ENCODE results near the gene LRP5. TPM values are rescaled to one million over a fixed set of nuclear protein-coding genes. Genes with fewer than 3 reads are reported as not detected.
A peak's percentile ranks its signal among the peaks of the same experiment; 100 is the strongest.

Gene LRP5
- under 1 TPM in 5 of 6 donors, not detected in 1; 0.04 to 0.88 (median 0.56) TPM for polyA plus RNA-seq (ENCODE audit: low read depth in 6 of 6)

DNA sequence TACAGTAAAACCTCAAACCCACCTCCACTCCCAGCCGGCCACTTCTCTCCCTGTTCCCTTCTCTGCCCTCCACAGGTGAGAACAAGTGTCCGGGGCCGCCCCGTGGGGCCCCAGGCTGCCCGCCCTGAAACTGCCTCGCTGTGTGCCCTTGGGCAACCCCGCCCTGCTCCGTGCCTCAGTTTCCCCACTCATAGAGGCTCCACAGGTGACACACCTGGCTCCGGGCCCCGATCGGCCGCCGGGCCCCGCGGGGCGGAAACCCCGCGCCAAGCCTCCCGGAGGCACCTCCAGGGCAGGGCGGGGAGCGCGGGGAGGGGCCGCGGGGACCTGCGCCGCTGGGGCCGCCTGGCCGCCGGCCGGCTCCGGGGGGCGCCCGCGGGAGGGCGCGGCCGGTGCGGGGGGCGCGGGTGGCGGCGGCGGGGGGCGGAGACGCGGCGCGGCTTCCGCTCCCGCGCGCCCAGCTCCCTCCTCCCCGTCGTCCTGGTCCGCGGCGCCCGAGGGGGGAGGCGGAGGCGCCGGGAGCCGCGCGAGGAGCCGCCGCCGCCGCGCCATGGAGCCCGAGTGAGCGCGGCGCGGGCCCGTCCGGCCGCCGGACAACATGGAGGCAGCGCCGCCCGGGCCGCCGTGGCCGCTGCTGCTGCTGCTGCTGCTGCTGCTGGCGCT is at the start of gene LRP5:
TSS of gene LRP5 (plus strand) at position 475 of the 663 bp plus-strand sequence. CDS start at position 599, 124 bp downstream.
- Mint-ChIP-seq H3K9me3 (no peaks in the 10 kb centered on the region), H3K4me1 (peaks cover 16 to 36% (median 24%) of the 10 kb centered on the region in 3 donors), H3K4me3 (peak within 1 kb of the TSS; percentile 82 to 94 (median 90)), H3K27ac (peak within 1 kb of the TSS in 4 of 6 donors; percentile 74 to 80 (median 78)), H3K27me3 (peaks cover 34 to 47% (median 37%) of the 10 kb centered on the region in 3 donors), H3K36me3 (no peaks in the 10 kb centered on the region)
- peak; percentile 44 to 49 for ATAC-seq (ENCODE audit: low read depth in 2 of 2)
- DNase-seq: no peak

DNA sequence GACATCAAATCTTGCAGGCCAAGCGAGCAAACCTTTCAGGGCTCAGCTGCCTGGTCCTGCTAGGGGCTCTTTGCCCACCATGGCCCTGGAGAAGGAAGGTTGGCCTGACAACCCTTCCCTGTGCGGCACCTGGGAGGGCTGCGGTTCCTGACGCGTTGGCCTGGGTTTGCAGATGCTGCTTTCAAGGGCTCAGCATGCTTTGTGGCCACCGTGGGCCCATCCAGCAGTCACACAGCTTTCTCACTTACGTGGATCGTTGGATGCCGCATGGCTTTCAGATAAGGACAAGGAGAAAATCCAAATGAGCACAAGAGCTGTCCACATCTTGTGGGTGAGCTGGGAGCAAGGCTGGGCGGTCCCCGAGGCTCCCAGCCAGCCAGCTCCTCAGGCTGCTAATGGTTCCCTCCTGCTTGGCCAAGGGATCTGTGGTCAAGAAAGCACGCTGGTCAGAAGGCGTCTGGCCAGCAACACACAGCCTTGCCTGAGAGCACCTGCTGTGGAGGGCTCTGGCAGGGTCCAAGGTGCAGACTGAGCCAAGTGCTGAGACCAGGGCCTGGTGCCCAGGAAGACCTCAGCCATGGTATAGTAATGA is 48.9 kb upstream of the LRP5 start:
- H3K4me3 Mint-ChIP-seq: no peak overlapping the region
- peaks cover 42 to 71% (median 71%) of the 10 kb centered on the region in 3 donors for H3K4me1 Mint-ChIP-seq
- peaks cover 0 to 6% (median 0%) of the 10 kb centered on the region in 7 donors for H3K9me3 Mint-ChIP-seq
- no peak for DNase-seq
- H3K27me3 Mint-ChIP-seq: no peaks in the 10 kb centered on the region
- peak overlapping the region in 3 of 6 donors; percentile 22 to 95 (median 29) for H3K27ac Mint-ChIP-seq
- ATAC-seq (ENCODE audit: low read depth in 2 of 2): no peak
- H3K36me3 Mint-ChIP-seq: peaks cover 17 to 27% of the 10 kb centered on the region in 2 donors

DNA sequence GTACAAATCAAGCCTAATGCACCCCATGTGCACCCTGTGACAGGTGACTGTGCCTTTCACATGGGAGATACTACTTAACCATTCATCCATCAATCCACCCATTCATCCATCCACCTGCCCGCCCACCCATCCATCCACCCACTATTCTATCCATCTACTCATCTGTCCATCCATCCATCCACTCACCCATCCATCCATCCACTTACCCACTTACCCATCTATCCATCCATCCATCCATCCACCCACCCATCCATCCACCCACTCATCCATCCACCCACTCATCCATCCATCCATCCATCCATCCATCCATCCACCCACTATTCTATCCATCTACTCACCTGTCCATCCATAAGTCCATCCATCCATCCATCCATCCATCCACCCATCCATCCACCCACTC is 48.1 kb upstream of the LRP5 start:
- peaks cover 47 to 75% (median 73%) of the 10 kb centered on the region in 3 donors for H3K4me1 Mint-ChIP-seq

DNA sequence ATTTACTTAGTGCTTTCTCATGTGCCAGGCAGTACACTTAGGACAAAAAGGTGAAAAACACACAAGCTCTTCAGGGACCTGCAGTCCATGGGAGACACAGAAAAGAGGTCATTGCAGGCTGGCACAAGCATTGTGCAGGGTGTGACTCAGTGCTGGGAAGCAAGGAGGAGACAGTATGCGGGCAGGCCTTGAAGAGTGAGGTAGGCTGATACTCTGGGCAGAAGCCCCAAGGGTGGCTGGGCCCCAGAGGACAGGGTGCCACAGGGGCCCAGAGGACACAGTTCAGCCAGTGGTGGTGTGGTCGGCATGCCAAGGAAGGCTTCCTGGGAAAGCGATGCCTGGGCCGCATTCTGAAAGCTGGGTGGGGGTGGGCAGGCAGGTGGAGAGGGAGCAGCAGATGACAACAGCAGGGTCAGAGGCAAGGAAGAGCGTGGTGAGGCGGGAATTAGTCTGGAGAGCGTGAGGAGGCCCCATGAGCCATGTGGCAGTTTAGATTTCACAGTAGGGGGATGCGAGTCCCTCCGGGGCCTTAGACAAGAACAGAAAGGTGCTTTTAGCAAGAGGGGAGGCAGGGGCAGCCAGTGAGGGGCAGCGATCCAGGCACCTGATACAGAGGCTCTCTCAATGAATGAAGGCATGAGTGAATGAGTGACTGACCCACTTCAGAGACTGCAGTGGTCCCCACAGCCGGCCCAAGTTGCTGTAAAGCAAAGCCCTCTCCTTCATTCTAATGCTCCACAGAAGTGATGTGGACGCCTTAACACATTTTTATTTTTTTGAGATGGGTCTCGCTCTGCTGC is 47.5 kb upstream of the LRP5 start:
- Mint-ChIP-seq H3K9me3 (peaks cover 0 to 6% (median 0%) of the 10 kb centered on the region in 7 donors), H3K4me1 (peaks cover 50 to 79% (median 73%) of the 10 kb centered on the region in 3 donors), H3K27ac (peak overlapping the region in 5 of 6 donors; percentile 26 to 95 (median 83)), H3K4me3 (peak overlapping the region; percentile 47 to 86 (median 72)), H3K36me3 (peaks cover 22 to 36% of the 10 kb centered on the region in 2 donors), H3K27me3 (no peaks in the 10 kb centered on the region)
- no peak for ATAC-seq (ENCODE audit: low read depth in 2 of 2)
- DNase-seq: no peak

More for the DNA sequence above, 48.1 kb upstream of the LRP5 start:
- Mint-ChIP-seq H3K4me3 (peak overlapping the region in 1 of 8 donors; percentile 47), H3K27me3 (no peaks in the 10 kb centered on the region), H3K9me3 (peaks cover 0 to 6% (median 0%) of the 10 kb centered on the region in 7 donors), H3K27ac (peak overlapping the region in 3 of 6 donors; percentile 22 to 83 (median 42)), H3K36me3 (peaks cover 17 to 29% of the 10 kb centered on the region in 2 donors)
- ATAC-seq (ENCODE audit: low read depth in 2 of 2) (no peak), DNase-seq (no peak)

DNA sequence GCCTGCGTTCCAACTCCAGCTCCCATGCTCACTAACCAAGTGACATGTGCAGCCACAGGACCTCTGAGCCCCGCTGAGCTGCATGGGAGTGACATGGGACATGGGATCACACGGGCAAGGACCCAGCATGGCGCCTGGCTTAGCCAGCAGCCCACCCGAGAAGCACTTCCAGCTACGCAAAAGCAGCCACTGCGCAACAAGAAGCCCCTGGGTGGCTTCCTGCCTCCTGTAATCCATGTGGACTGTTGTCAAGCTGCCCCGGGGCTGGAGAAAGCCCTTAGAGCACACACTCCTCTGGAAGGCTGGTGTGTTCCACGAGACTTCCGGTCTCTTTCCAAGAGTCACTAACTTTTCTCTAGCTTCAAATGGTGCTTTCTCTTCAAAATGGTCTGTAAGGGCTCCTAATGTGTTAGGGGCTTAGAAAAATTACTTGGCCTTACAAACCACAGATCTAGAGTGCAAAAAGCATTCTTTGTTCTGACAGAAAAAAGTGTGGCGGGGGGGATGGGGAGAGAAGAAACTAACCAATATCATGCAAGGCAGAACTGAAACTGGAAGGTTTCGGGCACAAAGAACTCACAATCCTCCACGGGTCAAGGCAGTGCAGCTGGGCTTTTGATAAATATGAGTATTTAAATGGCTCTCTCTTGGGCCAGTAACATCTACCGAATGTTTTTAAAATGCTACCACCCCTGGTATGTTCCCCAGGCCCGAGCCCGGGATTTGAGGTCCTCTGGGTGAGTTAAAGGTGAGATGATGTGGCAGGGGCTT is 46.1 kb upstream of the LRP5 start:
- DNase-seq (peak; percentile 66), ATAC-seq (ENCODE audit: low read depth in 2 of 2) (peak; percentile 54 to 67)
- H3K9me3 Mint-ChIP-seq: peaks cover 0 to 6% (median 0%) of the 10 kb centered on the region in 7 donors
- peak overlapping the region; percentile 74 to 91 (median 87) for H3K4me3 Mint-ChIP-seq
- H3K4me1 Mint-ChIP-seq: peaks cover 63 to 86% (median 80%) of the 10 kb centered on the region in 3 donors
- no peaks in the 10 kb centered on the region for H3K27me3 Mint-ChIP-seq
- H3K36me3 Mint-ChIP-seq: peaks cover 23 to 38% of the 10 kb centered on the region in 2 donors
- H3K27ac Mint-ChIP-seq: peak overlapping the region; percentile 69 to 96 (median 87)

DNA sequence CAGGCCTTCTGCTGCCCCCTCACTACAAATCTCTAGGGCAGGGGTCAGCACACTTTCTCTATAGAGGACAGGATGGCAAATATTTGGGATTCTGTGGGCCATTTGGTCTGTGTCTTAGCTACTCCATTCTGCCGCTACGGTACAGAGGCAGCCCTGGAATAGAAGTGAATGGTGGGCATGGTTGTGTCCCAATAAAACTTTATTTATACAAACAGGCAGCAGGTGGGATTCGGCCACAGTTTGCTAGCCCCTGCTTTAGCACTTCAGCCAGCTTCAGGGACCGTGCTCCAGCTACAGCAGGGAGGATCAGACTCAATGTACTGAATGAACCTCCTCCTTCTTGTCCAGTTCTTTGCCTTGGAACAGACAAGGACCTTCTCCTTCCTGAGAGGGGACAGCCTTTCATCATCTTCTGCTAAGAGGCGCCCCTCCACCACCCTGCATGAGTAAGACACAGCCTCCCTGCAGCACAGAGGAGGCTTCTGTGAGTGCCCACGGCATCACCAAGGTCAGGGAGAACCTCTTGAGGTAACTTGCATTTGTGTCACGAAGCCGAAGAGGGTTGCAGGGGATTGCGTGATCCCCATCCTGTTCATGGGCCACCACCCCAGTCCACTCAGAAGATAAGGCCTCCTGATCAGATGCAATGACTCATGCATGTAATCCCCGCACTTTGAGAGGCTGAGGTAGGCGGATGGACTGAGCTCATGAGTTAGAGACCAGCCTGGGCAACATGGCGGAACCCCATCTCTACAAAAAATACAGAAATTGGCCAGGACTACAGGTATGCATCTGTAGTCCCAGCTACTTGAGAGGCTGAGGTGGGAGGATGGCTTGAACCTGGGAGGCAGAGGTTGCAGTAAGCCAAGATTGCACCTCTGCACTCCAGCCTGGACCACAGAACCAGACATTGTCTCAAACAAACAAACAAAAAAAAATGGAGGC is 45.2 kb upstream of the LRP5 start:
- H3K4me1 Mint-ChIP-seq: peaks cover 62 to 84% (median 83%) of the 10 kb centered on the region in 3 donors

DNA sequence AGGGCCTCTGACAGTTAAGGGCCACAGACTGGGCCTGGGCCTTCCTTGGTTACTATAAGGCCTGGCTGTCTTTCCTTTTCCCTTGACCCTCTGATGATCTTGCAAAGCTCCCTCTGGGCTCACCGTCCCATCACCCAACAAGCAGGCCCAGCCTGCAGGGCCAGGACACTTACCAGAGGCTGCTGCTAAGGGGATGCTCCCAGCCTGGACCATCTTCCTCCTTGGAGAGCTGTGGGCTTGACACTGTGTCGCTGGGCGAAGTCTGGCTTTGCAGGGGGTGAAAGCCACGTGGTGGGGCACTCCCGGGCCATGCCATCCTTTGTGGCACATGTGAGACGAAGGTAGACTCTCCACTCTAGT is 44.5 kb upstream of the LRP5 start:
- H3K4me1 Mint-ChIP-seq: peaks cover 64 to 88% (median 84%) of the 10 kb centered on the region in 3 donors
- peak overlapping the region in 5 of 6 donors; percentile 30 to 88 (median 81) for H3K27ac Mint-ChIP-seq
- DNase-seq (no peak), ATAC-seq (ENCODE audit: low read depth in 2 of 2) (no peak)
- H3K9me3 Mint-ChIP-seq: peaks cover 0 to 7% (median 4%) of the 10 kb centered on the region in 7 donors
- H3K4me3 Mint-ChIP-seq: peak overlapping the region in 7 of 8 donors; percentile 29 to 94 (median 79)
- peaks cover 17 to 28% of the 10 kb centered on the region in 2 donors for H3K36me3 Mint-ChIP-seq
- peaks cover 0 to 4% (median 0%) of the 10 kb centered on the region in 3 donors for H3K27me3 Mint-ChIP-seq

More for the DNA sequence above, 45.2 kb upstream of the LRP5 start:
- H3K9me3 Mint-ChIP-seq: peaks cover 0 to 6% (median under 1%) of the 10 kb centered on the region in 7 donors
- no peaks in the 10 kb centered on the region for H3K27me3 Mint-ChIP-seq
- ATAC-seq (ENCODE audit: low read depth in 2 of 2) (no peak), DNase-seq (no peak)
- peak overlapping the region; percentile 47 to 96 (median 83) for H3K27ac Mint-ChIP-seq
- H3K4me3 Mint-ChIP-seq: peak overlapping the region; percentile 74 to 94 (median 88)
- H3K36me3 Mint-ChIP-seq: peaks cover 20 to 34% of the 10 kb centered on the region in 2 donors

DNA sequence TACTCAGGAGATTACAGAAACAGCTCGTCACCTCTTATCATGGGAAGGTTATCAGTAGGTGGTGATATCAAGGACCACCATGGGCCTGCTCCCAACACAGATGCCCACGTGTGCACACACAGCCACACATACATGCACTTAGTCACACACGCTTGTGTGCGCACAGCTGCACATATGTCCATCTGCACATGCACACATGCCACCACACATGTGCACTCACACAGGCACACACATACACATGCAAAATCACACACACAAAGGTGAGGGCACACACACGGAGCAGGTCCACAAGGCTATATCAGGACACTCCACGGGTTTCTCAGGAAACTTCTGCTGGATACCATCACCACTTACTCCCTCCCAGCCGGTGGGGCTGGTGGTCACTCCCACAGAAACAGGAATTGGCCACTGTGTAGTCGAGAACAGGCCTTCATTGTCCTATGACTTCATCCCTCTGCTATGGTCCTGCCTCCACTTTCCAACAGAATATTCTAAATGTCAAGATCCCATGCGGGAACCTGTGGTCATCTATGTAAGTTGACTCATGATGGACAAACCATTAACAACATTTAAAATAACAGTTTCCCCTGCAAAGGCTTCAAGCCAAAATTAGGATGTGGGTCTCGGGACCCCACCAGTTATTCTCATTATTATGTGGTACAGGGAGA is 42.8 kb upstream of the LRP5 start:
- ATAC-seq (ENCODE audit: low read depth in 2 of 2) (no peak), DNase-seq (no peak)
- Mint-ChIP-seq H3K36me3 (peaks cover 13 to 16% of the 10 kb centered on the region in 2 donors), H3K4me1 (peaks cover 61 to 90% (median 87%) of the 10 kb centered on the region in 3 donors), H3K9me3 (peaks cover 0 to 16% (median 7%) of the 10 kb centered on the region in 7 donors), H3K4me3 (peak overlapping the region; percentile 64 to 99 (median 93)), H3K27me3 (peaks cover 0 to 4% (median 0%) of the 10 kb centered on the region in 3 donors), H3K27ac (peak overlapping the region in 5 of 6 donors; percentile 29 to 85 (median 67))

DNA sequence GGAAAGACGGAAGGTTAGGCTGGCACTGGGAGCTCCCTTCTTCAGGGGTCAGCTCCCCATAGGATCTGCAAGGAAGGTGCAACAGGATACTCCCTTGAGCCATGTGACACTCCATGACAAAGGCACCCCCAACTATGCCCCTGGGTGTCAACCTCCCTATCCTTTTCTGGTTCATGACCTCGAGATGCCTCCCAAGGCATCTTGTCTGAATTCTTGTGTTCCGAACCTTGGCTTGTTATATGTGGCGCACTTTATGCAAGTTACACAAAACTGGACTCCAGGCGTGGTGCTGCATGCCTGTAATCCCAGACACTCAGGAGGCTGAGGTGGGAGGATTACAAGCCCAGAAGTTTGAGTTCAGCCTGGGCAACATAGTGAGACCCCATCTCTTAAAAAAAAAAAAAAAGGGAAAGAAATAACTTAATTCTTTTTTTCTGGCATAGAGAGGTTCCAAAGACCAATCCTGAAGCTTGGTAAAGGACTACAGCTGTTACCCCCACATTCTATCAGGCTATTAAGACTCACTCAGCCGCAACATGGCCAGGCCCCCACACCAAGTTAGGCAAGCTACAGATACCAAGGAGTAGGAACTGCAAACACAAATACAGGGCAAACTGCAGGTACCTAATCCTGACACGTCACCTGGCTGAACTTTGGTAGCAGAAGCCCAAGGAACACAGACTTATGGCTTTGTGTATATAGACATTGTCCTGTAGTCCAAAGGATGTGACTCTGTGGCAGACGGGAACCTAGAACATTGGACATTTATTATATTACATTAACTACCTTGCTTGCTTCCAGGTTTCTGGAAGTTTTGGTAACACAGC is 42.0 kb upstream of the LRP5 start:
- Mint-ChIP-seq H3K9me3 (peaks cover 0 to 19% (median 7%) of the 10 kb centered on the region in 7 donors), H3K27ac (peak overlapping the region in 5 of 6 donors; percentile 97 to 100 (median 99)), H3K4me3 (peak overlapping the region; percentile 90 to 99 (median 96)), H3K4me1 (peaks cover 55 to 90% (median 84%) of the 10 kb centered on the region in 3 donors), H3K36me3 (peaks cover 10 to 13% of the 10 kb centered on the region in 2 donors), H3K27me3 (peaks cover 0 to 4% (median 0%) of the 10 kb centered on the region in 3 donors)
- DNase-seq (no peak), ATAC-seq (ENCODE audit: low read depth in 2 of 2) (no peak)

DNA sequence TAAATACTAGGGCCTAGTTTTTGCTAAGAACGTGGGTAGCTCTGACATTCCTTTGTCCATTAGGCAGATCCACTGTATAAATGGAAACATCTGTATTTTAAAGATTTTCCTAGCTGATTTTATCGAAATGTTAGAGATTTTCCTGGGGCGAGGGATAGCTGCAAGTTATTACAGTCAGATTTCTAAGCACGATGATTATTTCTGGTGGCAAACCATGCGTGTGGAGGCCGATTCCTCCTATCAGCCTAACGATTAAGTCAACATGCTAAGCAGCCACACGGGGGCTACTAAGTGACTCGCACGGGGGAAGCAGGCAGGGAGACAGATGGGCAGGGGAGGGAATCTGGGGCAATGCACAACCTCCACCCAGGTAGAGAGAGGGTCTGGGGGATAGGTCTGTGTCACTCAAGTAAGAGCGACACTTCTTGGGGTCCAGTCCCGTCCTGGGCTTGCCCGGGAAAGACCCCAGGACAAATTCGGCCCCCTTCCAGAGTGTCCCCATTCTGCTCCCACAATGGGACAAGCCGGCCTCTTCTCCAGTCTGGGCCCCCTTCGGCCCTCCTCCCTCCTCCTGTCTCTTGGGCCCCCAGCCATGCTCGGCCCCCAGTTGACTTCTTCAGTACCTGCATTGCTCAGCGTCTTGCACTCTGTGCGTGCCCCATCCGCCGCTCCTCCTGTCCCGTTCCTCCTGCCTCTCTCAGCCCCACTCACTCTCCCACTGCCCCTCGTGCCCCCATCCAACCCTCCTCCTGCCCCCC is 41.2 kb upstream of the LRP5 start:
- peaks cover 0 to 4% (median 0%) of the 10 kb centered on the region in 3 donors for H3K27me3 Mint-ChIP-seq
- peak overlapping the region; percentile 90 to 99 (median 96) for H3K4me3 Mint-ChIP-seq
- DNase-seq (peak; percentile 72), ATAC-seq (ENCODE audit: low read depth in 2 of 2) (peak; percentile 27 to 32)
- H3K9me3 Mint-ChIP-seq: peaks cover 0 to 19% (median 7%) of the 10 kb centered on the region in 7 donors
- H3K4me1 Mint-ChIP-seq: peaks cover 62 to 89% (median 79%) of the 10 kb centered on the region in 3 donors
- H3K36me3 Mint-ChIP-seq: peaks cover 10 to 13% of the 10 kb centered on the region in 2 donors
- peak overlapping the region; percentile 97 to 100 (median 99) for H3K27ac Mint-ChIP-seq
